H1 (cell line): ENCODE data around the gene PFDN1. TPM values are rescaled to one million over a fixed set of nuclear protein-coding genes. Genes with fewer than 3 reads are reported as not detected.

Experiments
- CTCF ChIA-PET: fragments of 300-600 bp; sonication (Branson Sonifier 250); formaldehyde crosslinking; loops from one replicate; lab custom pipeline; 2021; ENCODE audit not compliant: partially characterized antibody; lab: Charles Lee
- POLR2A ChIA-PET: fragments of 300-600 bp; sonication (Branson Sonifier 250); formaldehyde crosslinking; loops from one replicate; lab custom pipeline; 2021; ENCODE audit warnings: inconsistent platforms; ENCODE audit not compliant: partially characterized antibody; lab: Charles Lee
- DNase-seq, 2 experiments: peaks; one replicate each; pipeline versions ENCODE4 v3.0.0 to v3.0.0-alpha.2; 2010 to 2022; ENCODE audit warnings: low spot score in 2 of 2, low read depth in 1 of 2, mixed read lengths in 1 of 2
- FAIRE-seq: peaks from 2 replicates; lab custom pipeline; 2011; peaks lifted over from hg19 to GRCh38; lab: Jason Lieb, UNC
- H2AFZ ChIP-seq: 2 replicates; pipeline ENCODE4 v1.8.1; 2012; ENCODE audit warnings: low read length, inconsistent platforms
- H2AK5ac ChIP-seq: 2 replicates; pipeline ENCODE4 v1.6.1; 2013; ENCODE audit warnings: low read depth, low read length
- H2BK120ac ChIP-seq: replicated peaks from 2 replicates; pipeline ENCODE3; 2013; ENCODE audit warnings: low read depth, low read length, inconsistent platforms
- H2BK12ac ChIP-seq: 2 replicates; pipeline ENCODE4 v1.6.1; 2013; ENCODE audit warnings: low read depth, low read length
- H2BK15ac ChIP-seq: 2 replicates; pipeline ENCODE4 v1.6.1; 2013; ENCODE audit warnings: low read length
- H2BK20ac ChIP-seq: 2 replicates; pipeline ENCODE4 v1.6.1; 2013; ENCODE audit warnings: low read length
- H2BK5ac ChIP-seq: 2 replicates; pipeline ENCODE4 v1.6.1; 2013; ENCODE audit warnings: low read depth, low read length
- H3K14ac ChIP-seq: 2 replicates; pipeline ENCODE4 v1.6.1; 2013; ENCODE audit warnings: inconsistent platforms; ENCODE audit not compliant: insufficient read length
- H3K18ac ChIP-seq: 2 replicates; pipeline ENCODE4 v1.6.1; 2013; ENCODE audit warnings: low read length; ENCODE audit errors: extremely low read depth
- H3K23ac ChIP-seq: 2 replicates; pipeline ENCODE4 v1.6.1; 2013; ENCODE audit warnings: inconsistent platforms; ENCODE audit not compliant: insufficient read length
- H3K23me2 ChIP-seq: 2 replicates; pipeline ENCODE4 v1.6.1; 2013; ENCODE audit warnings: low read depth, low read length
- H3K27ac ChIP-seq: 2 replicates; pipeline ENCODE4 v1.6.1; 2011; ENCODE audit warnings: low read depth, low read length, inconsistent platforms
- H3K27me3 ChIP-seq, 4 experiments: replicated peaks in 1 of 4; 1 replicate in 1 of 4; 2 replicates in 3 of 4; pipeline versions ENCODE4 v1.6.1 to v1.8.1; 2011 to 2013; ENCODE audit warnings: low read length in 3 of 4, mild to moderate bottlenecking in 3 of 4, inconsistent platforms in 2 of 4, mixed read lengths in 2 of 4, moderate library complexity in 1 of 4; ENCODE audit not compliant: control insufficient read depth in 3 of 4, insufficient read depth in 3 of 4; ENCODE audit errors: extremely low read depth in 1 of 4
- H3K36me3 ChIP-seq, 4 experiments: 2 replicates each; pipeline versions ENCODE4 v1.6.1 to v1.8.1; 2011 to 2013; ENCODE audit warnings: mild to moderate bottlenecking in 4 of 4, low read length in 3 of 4, moderate library complexity in 2 of 4, control low read depth in 1 of 4, inconsistent platforms in 1 of 4; ENCODE audit not compliant: insufficient read depth in 4 of 4, control insufficient read depth in 2 of 4
- H3K4ac ChIP-seq: replicated peaks from 2 replicates; pipeline ENCODE3; 2013; ENCODE audit warnings: low read length, low read depth, mixed read lengths, inconsistent platforms; ENCODE audit not compliant: insufficient read length
- H3K4me1 ChIP-seq, 4 experiments: replicated peaks in 1 of 4; 1 replicate in 1 of 4; 2 replicates in 3 of 4; pipeline versions ENCODE4 v1.6.1 to v1.8.1; 2011 to 2013; ENCODE audit warnings: low read length in 3 of 4, inconsistent platforms in 2 of 4, mixed read lengths in 1 of 4; ENCODE audit not compliant: insufficient read depth in 4 of 4, control insufficient read depth in 3 of 4
- H3K4me2 ChIP-seq, 2 experiments: 2 replicates each; pipeline versions ENCODE4 v1.6.1 to v1.8.1; 2011 to 2013; ENCODE audit warnings: low read depth in 2 of 2, low read length in 2 of 2, control low read depth in 1 of 2, inconsistent platforms in 1 of 2, mild to moderate bottlenecking in 1 of 2; ENCODE audit not compliant: insufficient read depth in 1 of 2
- H3K4me3 ChIP-seq, 4 experiments: fragments of 200-600, 300-600 bp in 1 of 4; sonication (generic), shearing (Covaris generic), sonication (Bioruptor Twin) in 1 of 4; 2 replicates each; pipeline versions ENCODE4 v1.5.1 to v1.8.1; 2011 to 2016; ENCODE audit warnings: low read length in 4 of 4, low read depth in 3 of 4, control low read depth in 2 of 4, inconsistent platforms in 2 of 4, mild to moderate bottlenecking in 2 of 4, mixed read lengths in 1 of 4, moderate library complexity in 1 of 4; ENCODE audit not compliant: insufficient read depth in 2 of 4; ENCODE audit errors: extremely low read depth in 1 of 4
- H3K56ac ChIP-seq: replicated peaks from 2 replicates; pipeline ENCODE3; 2013; ENCODE audit warnings: low read depth, mild to moderate bottlenecking, mixed read lengths, low read length, inconsistent platforms; ENCODE audit not compliant: insufficient read length
- H3K79me1 ChIP-seq: 2 replicates; pipeline ENCODE4 v1.6.1; 2013; ENCODE audit warnings: low read depth, low read length, control low read depth
- H3K79me2 ChIP-seq, 2 experiments: 2 replicates each; pipeline versions ENCODE4 v1.6.1 to v1.8.1; 2012 to 2013; ENCODE audit warnings: low read length in 2 of 2, mild to moderate bottlenecking in 2 of 2, inconsistent platforms in 1 of 2; ENCODE audit not compliant: insufficient read depth in 2 of 2, control insufficient read depth in 1 of 2
- H3K9ac ChIP-seq, 4 experiments: replicated peaks in 1 of 4; 1 replicate in 1 of 4; 2 replicates in 3 of 4; pipeline versions ENCODE4 v1.6.1 to v1.8.1; 2011 to 2013; ENCODE audit warnings: low read depth in 3 of 4, low read length in 3 of 4, control low read depth in 2 of 4, mild to moderate bottlenecking in 2 of 4, moderate library complexity in 2 of 4, inconsistent platforms in 1 of 4; ENCODE audit errors: extremely low read depth in 1 of 4
- H3K9me3 ChIP-seq, 2 experiments: 2 replicates each; pipeline versions ENCODE4 v1.6.1 to v1.8.1; 2012 to 2013; ENCODE audit warnings: mild to moderate bottlenecking in 2 of 2, moderate library complexity in 2 of 2, control low read depth in 1 of 2, inconsistent platforms in 1 of 2, low read depth in 1 of 2, low read length in 1 of 2, mixed read lengths in 1 of 2; ENCODE audit not compliant: insufficient read depth in 2 of 2
- H4K20me1 ChIP-seq, 2 experiments: replicated peaks in 1 of 2; 2 replicates each; pipeline versions ENCODE3 to v1.8.1; 2011 to 2013; ENCODE audit warnings: inconsistent platforms in 2 of 2, low read length in 2 of 2, mild to moderate bottlenecking in 1 of 2; ENCODE audit not compliant: insufficient read depth in 2 of 2, control insufficient read depth in 1 of 2
- H4K5ac ChIP-seq: 2 replicates; pipeline ENCODE4 v1.6.1; 2013; ENCODE audit warnings: low read length, low read depth, mixed read lengths, inconsistent platforms; ENCODE audit not compliant: insufficient read length
- H4K8ac ChIP-seq: 2 replicates; pipeline ENCODE4 v1.8.0; 2013; ENCODE audit warnings: mild to moderate bottlenecking, moderate library complexity, low read length, inconsistent platforms; ENCODE audit not compliant: insufficient read depth; ENCODE audit errors: extremely low read depth
- H4K91ac ChIP-seq: replicated peaks from 2 replicates; pipeline ENCODE3; 2013; ENCODE audit warnings: low read length, mixed read lengths, inconsistent platforms; ENCODE audit not compliant: insufficient read length
- ASH2L ChIP-seq: fragments of 200-600, 300-600 bp; sonication (generic); IDR thresholded peaks from one replicate; pipeline ENCODE4 v1.7.1; 2017; ENCODE audit warnings: low read length
- CHD2 ChIP-seq: IDR thresholded peaks from 2 replicates; pipeline ENCODE4 v1.6.1; 2012; ENCODE audit warnings: low read length, improper control_type of control experiment
- JUN ChIP-seq: IDR thresholded peaks from 2 replicates; pipeline ENCODE4 v1.6.1; 2011; ENCODE audit warnings: low read depth, mild to moderate bottlenecking, improper control_type of control experiment, low read length
- PHF8 ChIP-seq: fragments of 200-600 bp; sonication (generic); conservative IDR thresholded peaks from 2 replicates; pipeline ENCODE4 v1.7.1; 2012; ENCODE audit warnings: low read depth, mild to moderate bottlenecking, inconsistent platforms, low read length, moderate library complexity
- POLR2A ChIP-seq, 2 experiments: IDR thresholded peaks; 1 replicate in 1 of 2; 2 replicates in 1 of 2; pipeline ENCODE4 v1.6.1; 2011; ENCODE audit warnings: low read depth in 2 of 2, low read length in 2 of 2, mild to moderate bottlenecking in 2 of 2; ENCODE audit errors: control extremely low read depth in 1 of 2
- POLR2AphosphoS5 ChIP-seq: IDR thresholded peaks from 2 replicates; pipeline ENCODE4 v1.6.1; 2011; ENCODE audit warnings: low read depth, low read length
- RAD21 ChIP-seq, 2 experiments: IDR thresholded peaks in 1 of 2; conservative IDR thresholded peaks in 1 of 2; 2 replicates each; pipeline ENCODE4 v1.6.1; 2011; ENCODE audit warnings: low read depth in 2 of 2, low read length in 2 of 2, improper control_type of control experiment in 1 of 2, inconsistent platforms in 1 of 2, mild to moderate bottlenecking in 1 of 2, moderate library complexity in 1 of 2
- SIX5 ChIP-seq: IDR thresholded peaks from 2 replicates; pipeline ENCODE4 v1.6.1; 2011; ENCODE audit warnings: mild to moderate bottlenecking, low read depth, low read length
- TEAD4 ChIP-seq: IDR thresholded peaks from 2 replicates; pipeline ENCODE4 v1.6.1; 2012; ENCODE audit warnings: low read depth, low read length, inconsistent platforms, mixed read lengths
- YY1 ChIP-seq: IDR thresholded peaks from 2 replicates; pipeline ENCODE4 v1.6.1; 2011; ENCODE audit warnings: low read depth, mild to moderate bottlenecking, low read length
- WGBS, 2 experiments: shearing (Covaris generic) in 1 of 2; methylation state at CpG; one replicate each; pipeline versions ENCODE4 v1.1.6 to v1.1.7; 2013 to 2015; ENCODE audit warnings: low lambda C conversion rate in 2 of 2, mixed read lengths in 2 of 2, inconsistent platforms in 1 of 2, low coverage in 1 of 2, missing lambda C conversion rate in 1 of 2; ENCODE audit not compliant: insufficient replicate concordance in 2 of 2, insufficient coverage in 1 of 2, insufficient read length in 1 of 2; ENCODE audit errors: extremely low coverage in 1 of 2, missing lambda C conversion rate in 1 of 2; 5-methylcytosine and 5-hydroxymethylcytosine counted together
- polyA plus RNA-seq, 7 experiments: library from polyadenylated mRNA; depleted of rRNA in 3 of 7; stranded (reverse) in 5 of 7; unstranded in 2 of 7; fragments of >200 nt in 5 of 7; fragments of 200-250 nt in 2 of 7; gene quantifications; 1 replicate in 5 of 7; 2 replicates in 1 of 7; 4 replicates in 1 of 7; pipeline versions ENCODE4 v1.2.1 to v1.2.3, GENCODE V29; 2011 to 2013; ENCODE audit warnings: missing spikeins in 2 of 7, mixed read lengths in 2 of 7
- total RNA-seq: library from RNA; stranded (reverse); fragmentation: NEBNext Ultra II Directional; extraction: Animal tissue kit (Norgen Biotek cat#: 25700); gene quantifications from 2 replicates; pipeline ENCODE4 v1.2.1, GENCODE V29; 2021

Gene PFDN1
- total and polyA plus RNA-seq, 2 of the 8 experiments (the other 6 are each of a cell fraction or from before 2014, with no cell fraction given): 53.0 to 89.6 TPM

GRCh38 chr5:140219068-140219991 is 83.6 kb downstream of the PFDN1 start:
- ChIA-PET CTCF (interaction anchor here (0.6 to 6.0 kb wide), 4 partner anchors 13 to 173 kb away, joined by 3 to 55 read pairs (median 10); no protein-coding TSS in a partner anchor), POLR2A (interaction anchor here (0.6 kb wide), 1 partner anchor 360 kb away, joined by 3 read pairs; no protein-coding TSS in a partner anchor)
- Histone ChIP-seq H2BK15ac (no peak overlapping the region), H3K9me3 (no peaks in the 10 kb centered on the region), H3K79me2 (no peaks in the 10 kb centered on the region), H4K20me1 (no peaks in the 10 kb centered on the region), H3K36me3 (no peaks in the 10 kb centered on the region), H4K91ac (no peak overlapping the region), H4K8ac (no peak overlapping the region), H2BK120ac (no peak overlapping the region), H3K4me1 (peaks cover 0 to 4% (median 0%) of the 10 kb centered on the region in 4 experiments; a peak in 1 of 7 replicates), H2BK20ac (no peak overlapping the region), H3K56ac (no peak overlapping the region), H3K14ac (no peak overlapping the region), H4K5ac (no peak overlapping the region), H3K79me1 (no peaks in the 10 kb centered on the region), H2AFZ (no peak overlapping the region), H3K4me3 (no peak overlapping the region), H3K27ac (no peak overlapping the region), H2BK12ac (no peak overlapping the region), H2AK5ac (no peak overlapping the region), H3K23me2 (no peaks in the 10 kb centered on the region), H3K4ac (no peak overlapping the region), H3K18ac (no peak overlapping the region), H3K9ac (no peak overlapping the region; a peak in 1 of 7 replicates), H3K4me2 (no peak overlapping the region), H3K27me3 (no peaks in the 10 kb centered on the region), H3K23ac (no peak overlapping the region), H2BK5ac (no peak overlapping the region)
- 85% methylated on average over 9 of the region's 9 CpGs; no CpG with 5 or more reads in 1 of the 2 experiments for WGBS, 2 experiments
- TF ChIP-seq TEAD4 (no peak), ASH2L (no peak), CHD2 (no peak), PHF8 (no peak), JUN (no peak), POLR2A (IDR thresholded peaks at IDR 0.05; ENCODE audit: control extremely low read depth in 1 of 2, low read depth in 2 of 2, low read length in 2 of 2) (no peak), YY1 (no peak), SIX5 (no peak), RAD21 (IDR thresholded peaks at IDR 0.05 in 1 of 2, conservative IDR thresholded peaks at IDR 0.05 in 1 of 2; ENCODE audit: low read depth in 2 of 2, low read length in 2 of 2) (no peak), POLR2AphosphoS5 (no peak)
- FAIRE-seq (no peak), DNase-seq (no peak)
